Body of pancreas (tissue), 4 donors: ENCODE results near the gene NEIL1. TPM values are rescaled to one million over a fixed set of nuclear protein-coding genes. Genes with fewer than 3 reads are reported as not detected.

Experiments used
- ATAC-seq: fragments of 150-250 bp; one replicate; pipeline ENCODE4 v1.9.1; 2016
- DNase-seq, 4 donors: peaks; one replicate each; pipeline ENCODE4 v3.0.0-alpha.2; 2019
- H3K27ac ChIP-seq, 4 donors: fragments of 200-600 bp; sonication (generic); 1 replicate in 3 of 4; 2 replicates in 1 of 4; pipeline versions ENCODE4 v1.5.1 to v1.6.1; 2016 to 2019; ENCODE audit warnings: mild to moderate bottlenecking in 1 of 4, mixed read lengths in 1 of 4, moderate library complexity in 1 of 4
- H3K27me3 ChIP-seq, 2 donors: fragments of 200-600 bp; sonication (generic); one replicate each; pipeline ENCODE4 v1.6.0; 2016; ENCODE audit warnings: mild to moderate bottlenecking in 1 of 2
- H3K36me3 ChIP-seq, 2 donors: fragments of 200-600 bp; sonication (generic); replicated peaks in 1 of 2; 2 replicates each; pipeline ENCODE4 v1.5.1; 2016; ENCODE audit warnings: low read depth in 2 of 2; ENCODE audit not compliant: insufficient read depth in 1 of 2
- H3K4me1 ChIP-seq: fragments of 200-600 bp; sonication (generic); one replicate; pipeline ENCODE4 v1.6.0; 2016
- H3K4me3 ChIP-seq, 2 donors: fragments of 200-600 bp; sonication (generic); 1 replicate in 1 of 2; 2 replicates in 1 of 2; pipeline ENCODE4 v1.5.1; 2016 to 2019
- H3K9me3 ChIP-seq, 3 donors: fragments of 200-600 bp; sonication (generic); 1 replicate in 2 of 3; 2 replicates in 1 of 3; pipeline ENCODE4 v1.5.1; 2016
- CTCF ChIP-seq, 7 experiments: fragments of 450-650 bp in 4 of 7; fragments of 200-600 bp in 3 of 7; sonication (generic) in 3 of 7; IDR thresholded peaks; one replicate each; pipeline ENCODE4 v1.5.1; 2016 to 2019; ENCODE audit warnings: antibody characterized with exemption in 7 of 7
- POLR2A ChIP-seq, 3 donors: fragments of 450-650 bp; IDR thresholded peaks; one replicate each; pipeline ENCODE4 v1.6.1; 2016; ENCODE audit warnings: antibody characterized with exemption in 3 of 3, mild to moderate bottlenecking in 2 of 3
- WGBS, 2 donors: methylation state at CpG; one replicate each; pipeline ENCODE4 v1.1.5; 2017; 5-methylcytosine and 5-hydroxymethylcytosine counted together
- intact Hi-C: fragments of 100-400 bp; cut with DNase I; formaldehyde crosslinking; loops from one replicate; pipeline ENCODE4 v1.15.1; 2023
- total RNA-seq, 2 donors: library from RNA; depleted of rRNA; stranded (reverse); fragments of >200 nt; gene quantifications; one replicate each; pipeline ENCODE4 v1.1.0, GENCODE V29; 2016

The NEIL1 gene
- total RNA-seq, 2 donors from 2014 or later, result 79.1 to 112 TPM

- WGBS, 2 donors, result 87 to 89% methylated on average over 6 of the region's 6 CpGs
- no peaks in the 10 kb centered on the region for H3K9me3 ChIP-seq
- DNase-seq (no peak), ATAC-seq (no peak)
- peaks cover 21% of the 10 kb centered on the region for H3K4me1 ChIP-seq
- H3K36me3 ChIP-seq, result peaks cover 0 to 15% of the 10 kb centered on the region in 2 donors
- no peaks in the 10 kb centered on the region for H3K27me3 ChIP-seq
- TF ChIP-seq CTCF (IDR thresholded peaks at IDR 0.05) (no peak), POLR2A (IDR thresholded peaks at IDR 0.05) (no peak)
- no peak overlapping the region for H3K27ac ChIP-seq
- H3K4me3 ChIP-seq, result no peak overlapping the region
- intact Hi-C loops, result loop anchor here (10.0 kb wide), 1 partner anchor 320 kb away; no protein-coding TSS in a partner anchor
These were observed 18.0 kb downstream of the NEIL1 start for GRCh38 chr15:75364881-75365280.

DNA sequence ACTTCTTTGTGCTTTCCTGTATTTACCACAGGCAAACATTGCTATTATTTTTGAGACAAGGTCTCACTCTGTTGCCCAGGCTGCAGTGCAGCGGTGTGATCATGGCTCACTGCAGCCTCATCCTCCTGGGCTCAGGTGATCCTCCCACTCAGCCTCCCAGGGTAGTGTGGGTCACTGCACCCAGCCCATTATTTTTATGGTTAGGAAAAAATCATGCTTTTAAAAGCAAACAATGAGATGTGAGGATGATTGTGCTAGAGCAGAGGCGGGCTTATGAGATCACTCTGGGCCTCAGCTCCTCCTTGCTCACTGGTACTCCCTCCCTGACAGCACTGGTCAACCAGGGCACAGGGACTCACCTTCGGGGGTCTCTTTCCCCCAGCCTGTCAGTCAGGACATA is 19.3 kb downstream of the NEIL1 start:
- 71 to 83% methylated on average over 3 of the region's 3 CpGs for WGBS, 2 donors
- H3K36me3 ChIP-seq, result peaks cover 0 to 14% of the 10 kb centered on the region in 2 donors

GRCh38 chr15:75367006-75367405 is 20.2 kb downstream of the NEIL1 start:
- Histone ChIP-seq H3K9me3 (no peaks in the 10 kb centered on the region), H3K4me1 (peaks cover 25% of the 10 kb centered on the region), H3K4me3 (no peak overlapping the region), H3K27me3 (no peaks in the 10 kb centered on the region), H3K27ac (peak overlapping the region in 2 of 4 donors; percentile 97 to 99), H3K36me3 (peaks cover 0 to 16% of the 10 kb centered on the region in 2 donors)
- intact Hi-C loops, result loop anchor here (10.0 kb wide), 1 partner anchor 318 kb away; no protein-coding TSS in a partner anchor
- no peak for TF ChIP-seq CTCF (IDR thresholded peaks at IDR 0.05)
- no peak for TF ChIP-seq POLR2A (IDR thresholded peaks at IDR 0.05)
- no peak for DNase-seq
- no peak for ATAC-seq

More for the DNA sequence above, 19.3 kb downstream of the NEIL1 start:
- ATAC-seq (no peak), DNase-seq (no peak)
- peaks cover 25% of the 10 kb centered on the region for H3K4me1 ChIP-seq
- TF ChIP-seq POLR2A (IDR thresholded peaks at IDR 0.05) (no peak), CTCF (IDR thresholded peaks at IDR 0.05) (no peak)
- intact Hi-C loops, result loop anchor here (10.0 kb wide), 1 partner anchor 319 kb away; no protein-coding TSS in a partner anchor
- H3K4me3 ChIP-seq, result no peak overlapping the region
- no peaks in the 10 kb centered on the region for H3K27me3 ChIP-seq
- H3K9me3 ChIP-seq, result no peaks in the 10 kb centered on the region
- H3K27ac ChIP-seq, result no peak overlapping the region

GRCh38 chr15:75367406-75367912 is 20.6 kb downstream of the NEIL1 start:
- Histone ChIP-seq H3K4me3 (no peak overlapping the region), H3K27ac (peak overlapping the region; percentile 97 to 100 (median 99)), H3K36me3 (peaks cover 0 to 16% of the 10 kb centered on the region in 2 donors), H3K9me3 (no peaks in the 10 kb centered on the region), H3K4me1 (peaks cover 25% of the 10 kb centered on the region), H3K27me3 (no peaks in the 10 kb centered on the region)
- TF ChIP-seq POLR2A (IDR thresholded peaks at IDR 0.05) (no peak), CTCF (IDR thresholded peaks at IDR 0.05) (no peak)
- DNase-seq (no peak), ATAC-seq (no peak)
- WGBS, 2 donors, result 29 to 52% methylated on average over 3 to 7 of the region's 7 CpGs
- intact Hi-C loops, result loop anchor here (10.0 kb wide), 1 partner anchor 317 kb away; no protein-coding TSS in a partner anchor
